Lung (tissue), 12 donors: ENCODE results near the gene ULK4. TPM values are rescaled to one million over a fixed set of nuclear protein-coding genes. Genes with fewer than 3 reads are reported as not detected.

ENCODE experiments used
- ATAC-seq: fragments of 200-7000 bp; cut with Tn5 transposase; one replicate; pipeline ENCODE4 v1.9.1; 2020; ENCODE audit warnings: moderate number of reproducible peaks; ENCODE audit not compliant: insufficient read depth, low FRiP score
- DNase-seq, 3 donors: peaks; one replicate each; pipeline ENCODE4 v3.0.0-alpha.2; 2013 to 2017
- H3K27ac ChIP-seq, 2 donors: one replicate each; pipeline ENCODE4 v1.5.1; 2013; ENCODE audit warnings: mild to moderate bottlenecking in 2 of 2, moderate library complexity in 2 of 2, control low read depth in 1 of 2, inconsistent platforms in 1 of 2, low read depth in 1 of 2, low read length in 1 of 2
- H3K27me3 ChIP-seq, 3 donors: one replicate each; pipeline ENCODE4 v1.5.1; 2013; ENCODE audit warnings: low read length in 2 of 3; ENCODE audit not compliant: control insufficient read depth in 3 of 3, insufficient read depth in 3 of 3
- H3K36me3 ChIP-seq, 4 donors: one replicate each; pipeline ENCODE4 v1.5.1; 2013; ENCODE audit warnings: low read length in 4 of 4, mild to moderate bottlenecking in 1 of 4, moderate library complexity in 1 of 4; ENCODE audit not compliant: control insufficient read depth in 4 of 4, insufficient read depth in 4 of 4
- H3K4me1 ChIP-seq, 5 donors: one replicate each; pipeline ENCODE4 v1.5.1; 2013; ENCODE audit warnings: low read length in 5 of 5, mild to moderate bottlenecking in 2 of 5, moderate library complexity in 1 of 5; ENCODE audit not compliant: control insufficient read depth in 5 of 5, insufficient read depth in 5 of 5
- H3K4me3 ChIP-seq: one replicate; pipeline ENCODE4 v1.5.1; 2013; ENCODE audit warnings: mild to moderate bottlenecking, control low read depth, moderate library complexity
- H3K9ac ChIP-seq, 2 donors: one replicate each; pipeline ENCODE4 v1.5.1; 2013; ENCODE audit warnings: low read length in 2 of 2, control low read depth in 1 of 2; ENCODE audit not compliant: insufficient read depth in 1 of 2
- H3K9me3 ChIP-seq, 4 donors: one replicate each; pipeline ENCODE4 v1.5.1; 2013; ENCODE audit warnings: low read length in 3 of 4, mild to moderate bottlenecking in 1 of 4, moderate library complexity in 1 of 4; ENCODE audit not compliant: control insufficient read depth in 4 of 4, insufficient read depth in 3 of 4
- CTCF ChIP-seq: IDR thresholded peaks from 2 replicates; pipeline ENCODE4 v1.5.1; 2012; ENCODE audit warnings: mild to moderate bottlenecking; ENCODE audit errors: control extremely low read depth, extremely low read depth
- WGBS, 2 donors: extraction: QIAGEN DNeasy Blood & Tissue Kit; methylation state at CpG; one replicate each; pipeline ENCODE4 v1.1.7; 2013; 5-methylcytosine and 5-hydroxymethylcytosine counted together
- polyA plus RNA-seq, 2 donors: library from polyadenylated mRNA; stranded (reverse); fragments of 200-250 nt; gene quantifications; one replicate each; pipeline ENCODE4 v1.2.1, GENCODE V29; 2013
- total RNA-seq, 2 donors: library from RNA; depleted of rRNA in 1 of 2; stranded (reverse); fragments of >200 nt in 1 of 2; gene quantifications; one replicate each; pipeline ENCODE4 v1.2.1, GENCODE V29; 2014 to 2021
- donor health status: control.
- donor health status: control.
- donor health status: Bipolar disorder and iron deficiency.
- donor health status: healthy.
- donor health status: DM: yes; HTN: yes; CAD: no.

The ULK4 gene
- total and polyA plus RNA-seq, 4 donors = 2.8 to 56.0 (median 12.6) TPM

GRCh38 chr3:41467481-41467880, 494.4 kb downstream of the ULK4 start:
- H3K9ac ChIP-seq = no peak overlapping the region
- WGBS, 2 donors = 75 to 76% methylated on average over 1 of the region's 1 CpG
- ATAC-seq (no peak), DNase-seq (no peak)
- H3K9me3 ChIP-seq = peaks cover 0 to 6% (median 2%) of the 10 kb centered on the region in 4 donors
- TF ChIP-seq CTCF = no peak
- no peak overlapping the region for H3K27ac ChIP-seq
- H3K4me1 ChIP-seq = peaks cover 0 to 8% (median 0%) of the 10 kb centered on the region in 5 donors
- no peaks in the 10 kb centered on the region for H3K27me3 ChIP-seq
- no peak overlapping the region for H3K4me3 ChIP-seq
- H3K36me3 ChIP-seq = peaks cover 0 to 1% (median 0%) of the 10 kb centered on the region in 4 donors

- ATAC-seq (no peak), DNase-seq (no peak)
- TF ChIP-seq CTCF = no peak
- Histone ChIP-seq H3K4me3 (no peak overlapping the region), H3K9ac (no peak overlapping the region), H3K9me3 (peaks cover 0 to 3% (median under 1%) of the 10 kb centered on the region in 4 donors), H3K4me1 (peaks cover 0 to 8% (median 0%) of the 10 kb centered on the region in 5 donors), H3K27ac (no peak overlapping the region), H3K27me3 (no peaks in the 10 kb centered on the region), H3K36me3 (peaks cover 0 to 1% (median 0%) of the 10 kb centered on the region in 4 donors)
- 65 to 79% methylated on average over 1 of the region's 1 CpG for WGBS, 2 donors
Observed at GRCh38 chr3:41464858-41465257, 497.0 kb downstream of the ULK4 start.

- no peaks in the 10 kb centered on the region for H3K27me3 ChIP-seq
- DNase-seq (no peak), ATAC-seq (no peak)
- TF ChIP-seq CTCF = no peak
- H3K36me3 ChIP-seq = peaks cover 0 to 1% (median 0%) of the 10 kb centered on the region in 4 donors
- peaks cover 0 to 8% (median 0%) of the 10 kb centered on the region in 5 donors for H3K4me1 ChIP-seq
- no peak overlapping the region for H3K9ac ChIP-seq
- WGBS, 2 donors = 81 to 86% methylated on average over 2 of the region's 2 CpGs
- no peak overlapping the region for H3K4me3 ChIP-seq
- no peak overlapping the region for H3K27ac ChIP-seq
- H3K9me3 ChIP-seq = peaks cover 0 to 3% (median 0%) of the 10 kb centered on the region in 4 donors
Observed at GRCh38 chr3:41464401-41464800, 497.5 kb downstream of the ULK4 start.
